ENCODE data around the gene CPXM1.
"Not testable (repeated sequence)": the region's sequence is repeated elsewhere in the genome, so short reads cannot be mapped to it uniquely, and the experiment has no call there.

Gene CPXM1

DNA sequence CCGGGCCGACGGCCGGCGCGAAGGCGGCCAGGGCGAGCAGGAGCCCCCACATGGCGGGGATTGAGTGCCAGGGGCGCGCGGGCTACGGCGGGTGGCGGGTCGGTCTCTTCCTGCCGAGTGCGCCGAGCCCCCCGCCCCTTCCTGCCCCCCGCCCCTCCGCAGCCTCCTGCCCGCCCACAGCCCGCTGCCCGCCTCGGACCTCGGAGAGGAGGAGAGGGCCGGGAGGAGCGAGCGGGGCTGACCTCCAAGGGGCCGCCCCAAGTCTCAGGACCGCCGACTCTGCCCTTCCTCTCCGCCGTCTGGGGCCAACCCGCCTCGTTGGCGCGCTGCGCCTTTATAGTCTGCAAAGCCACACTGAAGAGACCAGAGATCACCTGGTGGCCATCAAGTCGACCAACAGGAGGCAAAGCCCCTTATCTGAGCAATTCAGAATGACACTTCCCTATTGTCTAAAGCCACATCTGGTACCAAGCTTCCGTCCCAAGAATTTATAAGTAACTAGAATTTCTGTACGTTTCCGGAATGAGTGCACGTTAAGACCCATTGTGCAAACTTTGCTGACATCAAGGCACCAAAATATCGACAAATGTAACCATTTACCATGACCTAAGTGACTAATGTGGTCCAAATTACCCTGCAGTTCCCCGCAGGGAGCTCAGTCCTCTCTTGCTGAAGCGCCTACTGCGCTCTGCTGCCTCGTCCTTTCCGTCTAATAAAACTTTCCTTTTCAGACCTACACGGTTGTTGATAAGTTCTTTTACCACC lies at the start of gene CPXM1:
TSS of gene CPXM1 (minus strand) at position 107 of the 765 bp plus-strand sequence. CDS start at position 52, 55 bp downstream.
- DNase-seq: peak; percentile 21

GRCh38 chr20:2849529-2849928 lies 49.1 kb upstream of the CPXM1 start:
- no peak for DNase-seq

DNA sequence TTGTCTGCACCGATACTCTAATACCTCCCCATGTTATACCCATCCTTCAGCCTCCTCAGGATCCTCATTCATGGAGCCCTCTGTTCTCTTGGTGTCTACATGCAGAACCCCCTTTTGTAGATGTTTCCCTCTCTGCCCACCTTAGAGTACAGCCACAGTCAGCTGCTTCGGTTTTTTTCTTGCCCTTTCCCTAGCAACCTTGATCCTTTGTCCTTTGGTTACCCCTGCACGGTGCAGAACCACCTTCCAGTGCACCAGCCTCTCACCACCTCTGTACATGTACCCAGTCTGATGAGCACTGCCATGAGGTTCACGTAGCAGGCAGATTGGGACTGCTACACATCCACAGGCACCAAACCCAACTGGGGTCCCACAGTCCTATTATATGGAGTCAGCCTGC lies 47.4 kb upstream of the CPXM1 start:
- DNase-seq: no peak

DNA sequence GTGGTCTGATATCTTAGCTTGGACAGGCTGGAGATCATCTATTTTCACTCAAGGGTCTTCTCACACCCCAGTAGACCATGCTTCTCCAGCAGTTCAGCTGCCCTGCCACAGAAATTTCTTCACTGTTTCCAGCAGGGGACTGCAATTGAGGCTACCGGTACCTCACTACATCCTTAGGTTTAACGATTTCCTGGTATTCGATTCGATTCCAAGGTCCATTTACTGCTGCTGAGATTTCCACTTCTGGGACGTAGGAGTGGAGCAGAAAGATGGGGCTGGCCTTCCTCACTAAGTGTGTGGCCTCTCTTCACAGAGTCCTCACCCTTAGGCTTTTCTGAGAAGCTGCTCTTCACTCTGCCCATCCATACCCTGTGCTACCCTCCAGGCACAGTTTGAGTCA lies 46.3 kb upstream of the CPXM1 start:
- no peak for DNase-seq

DNA sequence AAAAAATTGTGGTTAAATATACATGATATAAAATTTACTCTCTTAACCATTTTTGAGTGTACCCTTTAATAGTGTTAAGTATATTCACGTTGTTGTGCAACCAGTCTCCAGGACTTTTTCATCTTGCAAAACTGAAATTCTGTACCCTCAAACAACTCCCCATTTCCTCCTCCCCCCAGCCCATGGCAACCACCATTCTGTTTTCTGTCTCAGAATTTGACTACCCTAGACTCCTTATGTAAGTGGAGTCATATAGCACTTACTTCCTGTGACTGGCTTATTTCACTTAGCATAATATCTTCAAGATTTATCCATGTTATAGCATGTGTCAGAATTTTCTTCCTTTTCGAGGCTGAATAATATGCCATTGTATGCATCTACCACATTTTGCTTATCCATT lies 45.2 kb upstream of the CPXM1 start:
- no peak for DNase-seq

- DNase-seq: no peak
These were observed 40.6 kb upstream of the CPXM1 start for GRCh38 chr20:2840967-2841531.

DNA sequence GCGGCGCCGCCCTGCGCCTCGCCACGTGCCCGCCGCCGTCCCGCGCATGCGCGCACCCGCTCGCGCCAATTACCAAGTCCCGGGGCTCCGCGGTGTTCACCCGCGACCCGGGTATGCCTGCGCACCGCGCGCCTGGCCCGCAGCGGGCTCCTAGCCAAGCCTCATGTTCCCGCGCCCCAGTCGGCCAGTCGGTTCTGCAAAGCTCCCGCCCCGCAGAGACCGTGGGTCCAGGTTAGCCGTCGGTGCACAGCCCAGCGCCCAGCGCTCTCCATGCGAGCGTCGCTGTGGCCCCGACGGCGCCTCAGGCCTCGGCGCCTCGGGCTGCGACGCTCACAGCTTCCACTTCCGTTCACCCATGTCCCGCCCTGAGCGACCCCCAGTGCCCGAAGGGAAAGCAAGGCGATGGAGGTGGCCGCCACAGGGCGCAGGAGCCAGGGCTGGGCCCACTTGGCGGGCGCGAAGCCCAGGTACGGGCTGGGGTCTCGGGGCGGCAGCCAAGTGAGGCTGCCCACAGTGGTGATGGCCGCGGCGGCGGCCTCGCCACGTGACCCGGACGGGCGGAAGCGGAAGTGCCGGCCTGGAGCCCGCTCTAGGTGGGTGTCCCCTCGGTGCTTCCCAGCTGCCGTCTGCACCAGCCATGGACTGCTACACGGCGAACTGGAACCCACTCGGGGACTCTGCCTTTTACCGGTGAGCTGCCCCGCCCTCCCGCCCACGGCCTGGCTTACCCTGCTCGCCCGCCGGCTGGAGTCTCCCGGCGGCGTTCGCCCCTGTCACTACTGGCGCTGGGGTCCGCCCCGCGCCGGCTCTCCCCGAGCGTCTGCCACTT lies 39.9 kb upstream of the CPXM1 start, which contains the start of the genes PCED1A and VPS16:
TSS of gene PCED1A (minus strand) at position 518 of the 829 bp plus-strand sequence. CDS start 743 bp downstream, outside the sequence.
TSS of gene VPS16 (plus strand) at position 608 of the 829 bp plus-strand sequence. CDS start at position 638, 30 bp downstream.
- peak; percentile 80 for DNase-seq

- DNase-seq: no peak
These were observed 39.3 kb upstream of the CPXM1 start for GRCh38 chr20:2839732-2840137.

DNA sequence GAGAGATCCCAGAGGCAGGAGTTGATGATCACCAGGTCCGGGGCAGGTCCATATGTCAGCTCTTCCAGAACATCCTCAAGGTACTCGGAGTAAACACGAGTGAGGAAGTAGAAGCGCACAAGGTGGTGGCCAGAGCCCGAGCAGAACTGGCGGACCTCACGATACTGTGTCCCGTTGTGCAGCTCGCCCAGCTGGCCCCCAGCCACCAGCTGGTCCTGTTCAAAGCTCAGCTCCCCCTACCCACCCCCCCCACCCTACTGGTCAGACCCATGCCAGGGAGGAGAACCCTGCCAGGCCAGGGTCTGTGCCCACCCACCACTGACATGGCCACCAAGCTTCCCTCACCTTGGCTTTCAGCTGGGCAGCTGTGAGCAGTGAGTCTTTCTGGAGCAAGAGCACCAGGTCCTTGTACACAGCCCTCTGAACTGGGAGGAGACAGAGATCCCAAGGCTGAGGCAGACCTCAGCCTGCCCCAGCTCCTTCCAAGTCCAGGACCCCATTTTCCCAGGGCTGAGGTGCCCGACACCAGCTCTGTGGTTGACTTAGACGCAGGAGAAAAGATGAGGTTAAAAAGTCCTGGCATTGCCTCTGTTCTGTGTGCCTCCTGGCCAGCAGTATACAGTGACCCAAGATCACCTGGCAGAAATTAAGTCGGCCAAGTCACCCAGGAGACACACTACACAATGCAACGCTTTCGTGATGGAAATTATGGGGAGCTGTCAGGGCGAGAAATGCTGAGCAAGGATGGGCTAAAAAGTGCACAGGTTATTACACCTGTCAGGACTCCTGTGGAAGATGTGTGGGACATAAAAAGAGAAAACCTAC lies 38.6 kb upstream of the CPXM1 start:
- DNase-seq: no peak

DNA sequence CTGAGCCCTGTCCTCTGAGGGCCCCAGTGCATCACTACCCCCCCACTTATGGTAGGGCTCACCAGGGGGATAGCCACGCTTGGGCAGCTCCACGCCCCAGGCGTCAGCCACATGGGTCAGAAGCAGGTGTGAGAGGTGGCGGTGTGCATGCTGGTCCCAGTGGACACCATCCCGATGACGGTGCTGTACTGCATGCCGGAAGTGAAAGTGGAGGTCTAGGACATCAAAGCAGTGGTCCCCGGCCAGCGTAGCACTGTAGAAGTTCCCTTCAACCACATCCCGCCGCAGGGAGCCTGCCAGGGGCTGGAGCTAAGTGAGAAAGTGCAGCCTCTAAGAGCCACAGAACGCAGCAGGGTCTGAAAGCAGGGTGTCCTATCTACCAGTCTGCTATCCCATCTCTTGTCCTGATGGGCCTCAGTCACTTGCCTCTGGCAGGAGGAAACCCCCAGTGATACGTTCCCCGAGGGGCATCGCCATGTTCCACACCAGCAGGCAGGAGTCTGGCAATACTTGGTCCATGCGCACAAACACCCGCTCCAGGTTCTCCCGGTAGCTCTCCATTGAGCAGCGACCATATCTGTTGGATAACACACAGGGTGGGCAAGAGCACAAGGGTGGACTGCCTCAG lies 37.9 kb upstream of the CPXM1 start:
- no peak for DNase-seq

DNA sequence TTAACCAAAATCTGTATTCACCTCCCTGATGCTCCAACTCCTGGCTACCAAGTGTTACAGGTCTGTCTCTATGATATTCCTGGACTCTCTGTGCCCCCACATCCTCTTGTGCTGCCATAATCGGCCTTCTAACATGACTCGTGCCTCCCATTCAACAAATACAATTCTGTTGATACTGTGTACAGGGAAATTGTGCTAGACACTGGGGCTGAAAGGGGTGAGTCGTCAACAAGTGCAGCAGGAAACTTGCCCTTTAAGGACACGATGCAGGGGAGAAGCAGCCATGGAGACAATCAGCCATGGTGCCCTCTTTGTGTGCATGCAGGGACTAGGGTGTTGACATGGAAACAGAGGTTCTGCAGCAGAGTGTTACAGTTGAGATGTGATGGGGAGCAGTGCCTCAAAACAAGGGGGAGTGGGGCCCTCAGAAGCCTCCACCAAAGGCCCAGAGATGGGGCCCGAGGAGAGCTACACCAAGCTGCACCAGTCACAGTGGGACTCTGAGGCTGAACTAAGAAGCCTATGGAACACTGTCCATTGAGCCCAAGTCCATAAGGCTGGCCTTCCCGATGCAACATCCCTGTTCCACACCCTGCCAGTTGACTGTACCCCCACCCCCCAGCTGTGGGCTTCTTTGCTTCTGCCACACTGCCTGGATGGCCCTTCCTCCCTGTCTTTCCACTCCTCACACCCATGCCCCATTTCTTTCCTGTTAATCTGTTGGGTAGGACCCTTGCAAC lies 37.0 kb upstream of the CPXM1 start:
- DNase-seq: no peak

GRCh38 chr20:2836035-2836434 lies 35.6 kb upstream of the CPXM1 start:
- no peak for DNase-seq

DNA sequence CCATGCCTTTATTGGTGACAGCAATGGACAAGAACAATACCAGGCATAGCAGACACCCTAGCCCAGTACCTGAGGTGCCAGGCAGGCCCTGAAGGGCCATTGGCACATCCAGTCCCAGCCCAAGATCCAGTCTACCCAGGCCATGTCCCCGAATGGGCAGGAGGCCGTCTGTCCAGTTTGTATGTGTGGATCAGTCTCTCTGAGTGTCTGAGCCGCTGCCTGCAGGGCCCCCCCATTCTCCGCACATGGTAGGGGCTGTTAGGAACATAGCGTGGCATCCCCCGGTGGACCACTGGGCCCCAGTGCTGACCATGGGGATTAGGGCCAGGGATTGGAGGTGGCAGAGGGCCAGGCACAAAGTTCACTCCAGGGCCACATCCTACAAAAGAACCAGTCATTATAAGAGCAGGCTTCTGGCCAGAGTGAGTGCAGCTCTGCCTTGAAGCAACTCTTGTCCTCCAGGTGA lies 34.9 kb upstream of the CPXM1 start:
- DNase-seq: no peak

GRCh38 chr20:2834401-2835110 lies 34.1 kb upstream of the CPXM1 start:
- DNase-seq: no peak

GRCh38 chr20:2833761-2834160 lies 33.3 kb upstream of the CPXM1 start:
- DNase-seq: no peak

GRCh38 chr20:2831206-2831605 lies 30.8 kb upstream of the CPXM1 start:
- DNase-seq: not testable (repeated sequence)

- DNase-seq: no peak
These were observed 28.9 kb upstream of the CPXM1 start for GRCh38 chr20:2829376-2829775.

DNA sequence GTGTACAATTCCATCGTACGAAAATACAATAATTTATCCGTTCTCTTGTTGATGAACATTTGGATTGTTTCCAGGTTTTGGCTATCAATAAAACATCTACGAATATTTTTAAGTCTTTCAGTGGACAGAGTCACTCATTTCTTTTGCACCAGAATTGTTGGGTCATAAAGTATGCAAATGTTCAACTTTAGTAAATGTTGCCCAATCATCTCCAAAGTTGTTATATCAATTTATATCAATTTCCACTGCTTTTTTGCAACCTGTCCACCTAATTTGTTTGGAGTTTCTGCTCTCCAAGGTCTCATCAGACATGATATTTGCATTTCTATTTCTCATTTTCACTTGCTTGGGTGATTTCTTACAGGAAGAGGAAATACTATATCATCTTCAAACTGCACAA lies 26.2 kb upstream of the CPXM1 start:
- DNase-seq: no peak

DNA sequence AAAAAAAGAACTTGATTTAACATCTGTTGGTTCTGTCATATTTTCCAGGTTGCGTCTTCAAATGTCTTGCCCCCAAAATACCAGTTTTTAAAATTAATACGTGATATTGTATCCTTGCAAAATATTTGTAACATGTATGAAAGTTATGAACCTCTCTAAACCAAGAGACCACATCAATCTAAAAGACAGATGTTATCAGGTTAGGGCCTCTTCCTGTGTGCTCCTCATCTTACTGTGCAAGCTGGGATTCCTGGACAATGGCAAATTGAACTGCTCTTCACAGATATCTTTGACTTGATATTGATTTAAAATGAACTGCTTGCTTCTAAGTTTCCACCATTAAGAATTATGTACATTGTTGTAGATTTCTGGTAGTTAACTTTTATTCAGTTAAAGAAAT lies 25.3 kb upstream of the CPXM1 start:
- no peak for DNase-seq

- DNase-seq: no peak
These were observed 21.6 kb upstream of the CPXM1 start for GRCh38 chr20:2822073-2822472.

All from NCI-H1694 (cell line).